GM18526 (cell line): ENCODE data around the gene ACBD6.

ENCODE experiments used
- POLR2A ChIP-seq: IDR thresholded peaks from 3 replicates; pipeline ENCODE4 v1.6.1; 2011; ENCODE audit not compliant: insufficient read length; ENCODE audit errors: extremely low read depth

Gene ACBD6

DNA sequence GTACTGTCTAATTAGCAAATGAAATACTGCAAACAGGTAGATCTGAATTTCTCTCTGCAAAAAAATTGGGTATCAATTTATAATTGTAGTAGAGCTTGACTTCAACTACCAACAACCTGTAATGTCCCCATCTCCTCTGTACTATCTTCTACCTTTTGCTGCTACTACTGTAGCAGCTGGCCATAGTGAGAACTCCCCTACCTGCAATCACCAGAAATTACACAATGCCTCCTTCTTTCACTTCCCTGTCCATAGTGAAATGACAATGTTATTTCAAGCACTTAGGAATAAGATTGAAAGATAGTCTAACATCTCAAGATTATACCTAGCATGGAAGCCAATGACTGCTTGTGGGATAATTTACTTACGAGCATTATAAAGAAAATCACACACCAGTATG lies 100.4 kb downstream of the ACBD6 start:
- TF ChIP-seq POLR2A, result no peak

DNA sequence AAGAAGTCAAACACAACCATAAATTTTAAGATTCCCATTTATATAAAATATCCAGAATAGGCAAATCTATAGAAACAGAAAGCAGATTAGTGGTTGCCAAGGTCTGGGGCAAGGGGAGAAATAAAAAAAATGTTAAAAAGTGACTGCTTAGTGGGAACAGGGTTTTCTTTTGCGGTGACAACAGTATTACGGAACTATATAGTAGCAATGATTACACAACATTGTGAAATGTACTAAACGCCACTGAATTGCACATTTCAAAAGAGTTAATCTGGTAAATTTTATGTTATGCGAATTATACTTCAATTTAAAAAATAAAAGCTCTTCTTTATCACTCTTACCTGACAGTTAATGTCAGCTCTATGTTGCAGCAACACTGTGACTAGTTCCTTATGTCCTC lies 105.2 kb downstream of the ACBD6 start:
- no peak for TF ChIP-seq POLR2A

DNA sequence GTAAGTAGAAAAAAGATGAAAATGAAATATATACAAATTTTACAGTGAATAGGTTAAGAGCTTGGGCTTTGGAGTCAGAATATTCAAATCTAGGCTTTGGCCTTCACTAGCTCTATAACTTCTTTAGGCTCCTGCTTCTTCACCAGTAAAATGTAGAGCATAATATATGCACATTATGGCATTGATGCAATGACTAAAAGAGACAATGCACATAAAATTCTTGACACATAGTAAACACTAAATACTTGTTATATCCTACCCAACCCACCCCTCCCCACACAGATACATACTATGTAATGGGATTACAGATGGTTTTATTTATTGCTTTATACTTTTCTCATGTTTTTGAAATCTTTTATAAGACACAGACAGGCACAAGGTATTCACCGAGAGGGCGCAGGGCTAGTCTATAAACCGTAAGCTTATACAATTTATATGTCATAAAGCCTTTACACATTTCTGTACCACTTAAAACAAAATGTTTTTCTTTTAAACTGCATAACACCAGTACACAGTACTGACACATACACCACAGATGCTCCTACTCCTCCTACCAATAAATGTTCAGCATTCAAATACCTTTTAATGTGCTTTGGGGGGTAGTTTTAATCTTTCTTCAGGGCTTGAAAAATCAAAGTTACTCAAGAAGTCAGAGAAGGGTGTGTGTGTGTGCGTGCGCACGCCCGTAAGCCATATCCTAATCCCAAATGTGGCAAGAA lies 109.8 kb downstream of the ACBD6 start:
- no peak for TF ChIP-seq POLR2A

DNA sequence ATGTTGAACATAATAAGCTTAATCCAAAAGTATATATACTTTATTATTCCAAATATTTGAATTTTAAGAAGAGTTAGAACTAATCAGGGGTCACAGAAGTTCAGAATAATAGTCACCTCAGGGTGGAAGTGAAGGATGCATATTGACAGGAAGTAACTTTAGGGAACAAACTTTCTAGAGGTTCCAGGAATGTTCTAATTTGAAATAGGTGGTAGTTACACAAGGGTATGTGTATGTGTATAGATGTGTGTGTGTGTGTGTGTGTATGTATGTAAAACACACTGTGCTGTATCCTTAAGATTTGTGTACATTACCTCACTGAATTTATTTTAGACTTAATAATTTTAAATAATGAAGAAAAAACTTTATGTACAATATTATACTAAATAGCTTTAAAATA lies 110.4 kb downstream of the ACBD6 start:
- TF ChIP-seq POLR2A, result no peak

DNA sequence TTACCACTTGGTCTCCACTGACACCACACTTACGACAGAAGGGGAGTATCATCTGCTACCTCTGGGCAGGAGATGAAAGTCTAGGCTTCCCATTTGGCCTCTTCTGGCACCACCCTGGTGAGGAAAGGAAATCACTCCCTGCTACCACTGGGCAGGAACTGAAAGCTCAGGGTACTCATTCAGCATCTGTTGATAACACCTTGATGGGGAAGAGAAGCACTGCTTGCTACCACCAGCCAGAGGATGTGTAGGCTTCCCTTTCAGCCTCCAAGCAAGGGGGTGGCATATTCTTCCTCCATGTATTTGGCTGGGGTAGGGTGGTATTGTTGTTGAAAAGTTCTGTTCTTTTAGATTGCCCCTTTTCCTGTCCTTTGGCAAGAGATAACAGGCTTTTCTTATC lies 115.0 kb downstream of the ACBD6 start:
- TF ChIP-seq POLR2A, result no peak

DNA sequence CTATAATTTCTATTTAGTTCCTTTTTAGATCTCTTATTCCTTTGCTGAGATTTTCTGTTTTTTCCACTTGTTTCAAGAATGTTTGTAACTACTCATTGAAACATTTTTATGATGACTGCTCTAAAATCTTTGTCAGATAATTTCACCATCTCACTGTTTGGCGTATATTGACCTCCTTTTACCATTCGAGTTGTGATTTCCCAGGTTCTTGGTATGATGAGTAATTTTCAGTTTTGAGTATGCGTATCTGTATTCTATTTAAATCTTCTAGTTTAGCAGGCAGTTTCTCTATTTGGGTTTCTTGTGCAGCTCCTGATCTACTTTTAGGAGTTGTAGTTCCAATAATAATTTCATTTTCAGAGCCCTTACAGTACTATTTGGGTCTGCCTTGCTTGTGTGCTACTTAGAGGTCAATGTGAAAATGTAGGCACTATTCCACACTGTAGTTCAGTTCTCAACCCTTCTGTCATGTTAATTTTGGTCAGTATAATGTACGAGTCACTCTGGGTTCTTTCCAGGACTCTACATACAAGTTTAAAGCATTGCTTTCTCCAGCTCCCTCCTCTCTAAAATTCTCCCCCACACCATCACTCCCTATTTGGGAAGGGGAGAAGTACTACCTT lies 115.5 kb downstream of the ACBD6 start:
- TF ChIP-seq POLR2A, result no peak

DNA sequence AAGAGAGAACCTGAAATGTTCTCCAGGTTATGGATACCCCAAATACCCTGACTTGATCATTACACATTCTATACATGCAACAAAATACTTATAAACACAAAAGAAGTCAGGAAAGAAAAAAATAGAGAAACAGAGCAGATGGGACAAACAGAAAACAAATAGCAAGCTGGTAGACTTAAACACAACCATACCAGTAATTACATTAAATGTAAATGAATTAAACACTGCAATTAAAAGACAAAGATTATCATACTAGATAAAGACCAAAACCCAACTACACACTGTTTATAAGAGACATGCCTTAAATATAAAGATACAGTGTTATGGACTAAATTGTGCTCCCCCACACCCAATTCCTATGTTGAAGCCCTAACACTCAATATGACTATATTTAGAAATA lies 117.2 kb downstream of the ACBD6 start:
- TF ChIP-seq POLR2A, result no peak

DNA sequence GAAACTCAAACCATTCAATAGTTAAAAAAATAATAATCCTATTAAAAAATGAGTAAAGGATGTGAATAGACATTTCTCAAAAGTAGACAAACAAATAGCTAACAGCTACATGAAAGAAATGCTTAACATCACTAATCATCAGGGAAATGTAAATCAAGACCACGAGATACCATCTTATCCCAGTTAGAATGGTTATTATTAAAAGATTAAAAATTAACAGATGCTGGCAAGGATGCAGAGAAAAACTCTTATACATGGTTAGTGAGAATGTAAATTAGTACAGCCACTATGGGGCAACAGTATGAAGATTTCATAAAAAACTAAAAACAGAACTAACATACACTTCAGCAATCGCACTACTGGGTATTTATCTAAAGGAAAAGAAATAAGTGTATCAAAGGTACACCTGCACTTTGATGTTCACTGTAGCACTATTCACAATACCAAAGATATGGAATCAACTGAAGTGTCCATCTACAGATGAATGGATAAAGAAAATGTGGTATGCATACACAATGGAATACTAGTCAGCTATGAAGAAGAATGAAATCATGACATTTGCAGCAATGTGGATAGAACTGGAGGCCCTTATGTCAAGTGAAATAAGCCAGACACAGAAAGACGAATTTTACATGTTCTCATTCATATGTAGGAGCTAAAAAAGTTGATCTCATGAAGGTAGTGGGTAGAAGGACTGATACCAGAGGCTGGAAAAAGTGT lies 117.9 kb downstream of the ACBD6 start:
- TF ChIP-seq POLR2A, result no peak

DNA sequence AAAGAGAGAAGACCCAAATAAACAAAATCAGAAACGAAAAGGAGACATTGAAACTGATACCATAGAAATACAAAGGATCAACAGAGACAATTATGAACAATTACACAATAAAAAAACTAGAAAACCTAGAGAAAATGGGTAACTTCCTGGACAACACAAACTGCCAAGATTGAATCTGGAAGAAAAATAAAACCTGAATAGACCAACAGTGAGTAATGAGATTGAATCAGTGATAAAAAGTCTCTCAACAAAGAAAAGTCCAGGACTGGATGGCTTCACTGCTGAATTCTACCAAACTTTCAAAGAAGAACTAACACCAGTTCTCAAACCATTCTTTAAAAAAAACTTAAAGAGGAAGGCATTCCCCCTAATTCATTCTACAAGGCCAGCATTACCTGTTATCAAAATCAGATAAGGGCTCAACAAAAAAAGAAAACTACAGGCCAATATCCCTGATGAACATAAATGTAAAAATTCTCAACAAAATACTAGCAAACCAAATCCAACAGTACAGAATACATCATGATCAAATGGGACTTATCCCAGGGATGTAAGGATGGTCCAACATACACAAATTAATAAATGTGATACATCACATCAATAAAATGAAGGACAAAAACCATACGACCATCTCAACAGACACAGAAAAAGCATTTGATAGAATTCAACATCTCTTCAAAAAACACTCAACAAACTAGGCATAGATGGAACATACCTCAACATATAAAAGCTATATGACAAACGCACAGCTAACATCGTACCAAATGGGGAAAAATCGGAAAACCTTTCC lies 119.9 kb downstream of the ACBD6 start:
- TF ChIP-seq POLR2A, result no peak

DNA sequence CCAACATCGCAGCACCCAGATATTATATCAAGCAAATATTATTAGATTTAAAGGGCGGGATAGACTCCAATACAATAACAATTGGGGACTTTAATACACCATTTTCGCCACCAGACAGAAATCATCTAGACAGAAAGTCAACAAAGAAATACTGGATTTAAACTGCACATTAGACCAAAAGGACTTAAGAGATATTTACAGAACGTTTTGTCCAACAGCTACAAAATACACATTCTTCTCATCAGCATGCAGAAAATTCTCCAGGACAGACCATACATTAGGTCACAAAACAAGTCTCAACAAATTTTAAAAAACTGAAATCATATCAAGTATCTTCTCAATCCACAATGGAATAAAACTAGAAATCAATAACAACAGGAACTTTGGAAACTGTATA lies 121.2 kb downstream of the ACBD6 start:
- no peak for TF ChIP-seq POLR2A

DNA sequence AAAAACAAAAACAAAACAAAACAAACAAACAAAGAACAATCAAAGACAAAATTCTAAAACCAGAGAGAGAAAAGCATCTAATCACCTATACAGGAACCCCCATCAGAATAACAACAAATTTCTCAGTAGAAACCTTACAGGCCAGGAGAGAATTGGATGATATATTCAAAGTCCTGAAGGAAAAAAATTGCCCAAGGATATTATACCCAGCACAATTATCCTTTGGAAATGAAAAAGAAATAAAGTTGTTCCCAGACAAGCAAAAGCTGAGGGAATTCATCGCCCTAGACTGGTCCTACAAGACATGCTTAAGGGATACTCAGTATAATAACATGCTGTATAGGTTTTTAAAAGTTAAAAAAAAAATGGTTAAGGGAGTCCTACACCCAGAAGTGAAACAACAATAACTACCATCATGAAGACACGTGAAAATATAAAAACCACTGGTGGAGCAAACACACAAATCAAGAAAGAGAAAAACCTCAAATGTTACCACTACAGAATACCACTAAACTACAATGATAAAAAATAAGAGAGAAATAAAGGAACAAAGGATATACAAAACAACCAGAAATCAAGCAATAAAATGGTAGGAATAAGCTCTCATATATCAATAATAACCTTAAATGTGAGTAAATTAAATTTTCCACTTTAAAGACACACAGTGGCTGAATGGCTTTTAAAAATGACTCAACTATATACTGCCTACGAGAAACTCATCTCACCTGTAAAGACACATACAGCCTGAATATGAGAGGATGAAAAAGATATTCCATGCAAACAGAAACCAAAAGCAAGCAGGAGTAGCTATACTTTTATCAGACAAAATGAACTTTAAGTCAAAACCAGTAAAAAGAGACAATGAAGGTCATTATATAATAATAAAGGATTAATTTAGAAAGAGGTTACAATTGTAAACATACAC lies 121.9 kb downstream of the ACBD6 start:
- no peak for TF ChIP-seq POLR2A

DNA sequence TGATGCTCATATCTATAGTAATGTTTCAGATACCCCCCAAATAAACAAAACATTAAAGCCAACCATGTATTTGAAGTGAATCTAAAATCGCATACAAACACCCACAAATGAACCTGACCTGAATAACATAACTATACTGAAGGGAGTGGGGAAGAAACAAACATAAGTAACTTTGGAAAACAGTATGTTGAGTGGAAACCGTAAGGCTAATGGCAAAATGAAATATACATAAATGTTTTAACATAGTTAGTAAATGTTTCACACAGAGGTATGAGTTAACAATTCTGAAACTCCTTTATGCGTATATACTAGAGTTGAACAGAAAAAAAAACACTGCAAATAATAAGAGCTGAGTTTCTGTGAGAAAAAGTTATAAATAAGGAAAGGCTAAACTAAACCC lies 125.6 kb downstream of the ACBD6 start:
- TF ChIP-seq POLR2A, result no peak

DNA sequence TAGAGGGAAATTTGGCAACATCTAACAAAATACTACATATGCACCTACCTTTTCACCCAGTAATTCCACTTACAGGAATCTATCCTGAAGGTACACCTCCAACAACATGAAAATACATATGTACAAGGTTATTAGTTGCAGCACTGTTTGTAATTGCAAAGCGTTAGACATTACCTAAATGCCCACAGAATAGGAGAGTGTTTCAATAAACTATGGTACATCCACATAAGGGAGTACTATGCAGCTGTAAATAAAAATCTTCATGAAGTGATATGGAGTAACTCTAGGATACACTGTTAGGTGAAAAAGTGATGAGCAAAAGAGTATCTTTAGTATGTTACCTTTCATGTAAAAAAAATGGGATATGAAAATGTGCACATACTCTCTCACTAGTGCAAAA lies 126.1 kb downstream of the ACBD6 start:
- no peak for TF ChIP-seq POLR2A

DNA sequence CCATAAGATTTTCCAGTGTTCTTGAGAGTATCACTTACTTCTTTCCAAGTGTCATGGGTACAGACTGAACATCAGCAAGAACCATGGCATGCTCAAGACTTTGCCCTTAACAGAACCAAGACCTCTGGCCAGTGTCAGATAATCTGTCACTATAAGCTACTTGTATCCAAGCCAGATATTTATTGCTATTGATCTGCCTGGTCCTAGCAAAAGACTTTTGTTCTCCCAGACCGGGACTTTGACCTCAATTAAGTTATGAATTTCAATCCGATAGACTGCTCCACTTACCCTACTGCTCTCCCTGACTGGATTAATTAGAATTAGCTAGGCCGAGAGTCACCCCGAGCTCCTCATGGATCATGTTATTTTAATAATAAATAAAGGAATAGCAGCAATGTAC lies 129.6 kb downstream of the ACBD6 start:
- TF ChIP-seq POLR2A, result no peak

DNA sequence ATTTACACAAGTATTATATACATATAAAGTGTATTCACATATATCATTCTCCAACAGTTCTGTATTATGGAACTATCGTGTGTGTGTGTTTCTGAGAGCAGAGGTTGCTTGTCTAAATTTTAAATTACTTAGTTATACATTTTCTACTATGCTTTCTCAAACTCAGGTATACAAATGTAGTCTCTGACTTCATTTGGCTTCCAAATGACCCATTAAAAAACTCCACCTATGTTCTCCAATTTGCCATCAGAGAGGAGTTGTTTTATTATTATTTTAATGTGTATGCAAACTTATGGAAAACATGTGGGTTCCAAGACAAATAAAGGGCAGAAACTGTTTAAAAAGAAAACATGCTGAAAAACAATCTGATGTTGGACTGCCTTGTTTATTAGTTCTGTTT lies 131.8 kb downstream of the ACBD6 start:
- TF ChIP-seq POLR2A, result no peak
